OCI-LY3 (cell line): ENCODE data around the gene TMIGD1.

ENCODE experiments used
- H2AFZ ChIP-seq: fragments of 200-600, 300-600 bp; shearing (Covaris generic); 2 replicates; pipeline ENCODE4 v1.6.0; 2014; ENCODE audit warnings: antibody characterized with exemption, low read depth, low read length
- H3K27ac ChIP-seq: fragments of 200-600, 300-600 bp; sonication (generic); 2 replicates; pipeline ENCODE4 v1.5.1; 2014; ENCODE audit warnings: mild to moderate bottlenecking, low read length, moderate library complexity, mixed read lengths
- H3K27me3 ChIP-seq: fragments of 200-600, 300-600 bp; sonication (generic); 2 replicates; pipeline ENCODE4 v1.6.1; 2014; ENCODE audit warnings: low read depth, low read length, mixed read lengths
- H3K36me3 ChIP-seq: fragments of 200-600, 300-600 bp; sonication (generic); replicated peaks from 2 replicates; pipeline ENCODE3; 2014; ENCODE audit warnings: low read depth, low read length, mixed read lengths
- H3K4me1 ChIP-seq: fragments of 300-600, 200-600 bp; sonication (generic); 2 replicates; pipeline ENCODE4 v1.6.1; 2014; ENCODE audit warnings: low read length, mixed read lengths
- H3K4me2 ChIP-seq: fragments of 200-600, 300-600 bp; sonication (generic); 2 replicates; pipeline ENCODE4 v1.6.1; 2014; ENCODE audit warnings: low read length, mixed read lengths
- H3K4me3 ChIP-seq: fragments of 300-600, 200-600 bp; sonication (generic); 2 replicates; pipeline ENCODE4 v1.5.1; 2014; ENCODE audit warnings: antibody characterized with exemption, mild to moderate bottlenecking, low read length, moderate library complexity
- H3K79me2 ChIP-seq: fragments of 300-600, 200-600 bp; shearing (Covaris generic); 2 replicates; pipeline ENCODE4 v1.6.1; 2014; ENCODE audit warnings: mild to moderate bottlenecking, low read length, mixed read lengths
- H3K9ac ChIP-seq: fragments of 300-600, 200-600 bp; shearing (Covaris generic); 2 replicates; pipeline ENCODE4 v1.6.0; 2014; ENCODE audit warnings: mild to moderate bottlenecking, low read length, moderate library complexity
- H3K9me3 ChIP-seq: fragments of 200-600, 300-600 bp; shearing (Covaris generic); 2 replicates; pipeline ENCODE4 v1.6.1; 2014; ENCODE audit warnings: low read length, mixed read lengths; ENCODE audit not compliant: insufficient read depth
- H4K20me1 ChIP-seq: fragments of 200-600, 300-600 bp; sonication (generic); 2 replicates; pipeline ENCODE4 v1.6.1; 2016; ENCODE audit warnings: low read length, mixed read lengths; ENCODE audit not compliant: insufficient read depth
- CTCF ChIP-seq: fragments of 200-600, 300-600 bp; sonication (generic); IDR thresholded peaks from 2 replicates; pipeline ENCODE4 v1.5.1; 2014; ENCODE audit warnings: antibody characterized with exemption, low read length, low read depth
- EZH2phosphoT487 ChIP-seq: fragments of 200-600 bp; shearing (Covaris generic); IDR thresholded peaks from 2 replicates; pipeline ENCODE4 v1.6.1; 2018; ENCODE audit warnings: antibody characterized with exemption, mixed run types, low read depth

Gene TMIGD1

GRCh38 chr17:30302241-30302640 is 31.6 kb downstream of the TMIGD1 start:
- no peak for TF ChIP-seq EZH2phosphoT487
- TF ChIP-seq CTCF = no peak
- Histone ChIP-seq H3K79me2 (no peaks in the 10 kb centered on the region), H3K27ac (no peak overlapping the region), H3K4me1 (peaks cover 4% of the 10 kb centered on the region), H3K4me3 (no peak overlapping the region), H3K27me3 (0 out of 2 replicates have a peak, but pooled peaks cover 5% of the 10 kb centered on the region), H2AFZ (no peak overlapping the region), H4K20me1 (no peaks in the 10 kb centered on the region), H3K36me3 (no peaks in the 10 kb centered on the region), H3K9ac (no peak overlapping the region), H3K4me2 (no peak overlapping the region), H3K9me3 (peaks cover 7% of the 10 kb centered on the region; the same call in 1 of the 2 replicates)

- no peak overlapping the region for H3K4me3 ChIP-seq
- H3K4me1 ChIP-seq = peaks cover 4% of the 10 kb centered on the region
- no peak overlapping the region for H3K27ac ChIP-seq
- peaks cover 7% of the 10 kb centered on the region; the same call in 1 of the 2 replicates for H3K9me3 ChIP-seq
- H3K79me2 ChIP-seq = no peaks in the 10 kb centered on the region
- no peaks in the 10 kb centered on the region for H4K20me1 ChIP-seq
- TF ChIP-seq CTCF (no peak), EZH2phosphoT487 (no peak)
- 0 out of 2 replicates have a peak, but pooled peaks cover 3% of the 10 kb centered on the region for H3K27me3 ChIP-seq
- H3K36me3 ChIP-seq = no peaks in the 10 kb centered on the region
- H2AFZ ChIP-seq = no peak overlapping the region
- H3K9ac ChIP-seq = no peak overlapping the region
- H3K4me2 ChIP-seq = no peak overlapping the region
Measured at GRCh38 chr17:30300818-30301217, 33.0 kb downstream of the TMIGD1 start.

GRCh38 chr17:30299000-30299399 is 34.9 kb downstream of the TMIGD1 start:
- no peak overlapping the region for H2AFZ ChIP-seq
- peak; percentile 43 for TF ChIP-seq CTCF
- no peak for TF ChIP-seq EZH2phosphoT487

GRCh38 chr17:30297715-30298114 is 36.1 kb downstream of the TMIGD1 start:
- H3K9me3 ChIP-seq = peaks cover 7% of the 10 kb centered on the region; the same call in 1 of the 2 replicates
- H3K4me3 ChIP-seq = no peak overlapping the region
- no peak overlapping the region for H3K27ac ChIP-seq
- no peaks in the 10 kb centered on the region for H3K79me2 ChIP-seq
- H3K36me3 ChIP-seq = no peaks in the 10 kb centered on the region
- H3K9ac ChIP-seq = no peak overlapping the region
- H4K20me1 ChIP-seq = no peaks in the 10 kb centered on the region
- no peak overlapping the region for H3K4me2 ChIP-seq
- H3K27me3 ChIP-seq = no peaks in the 10 kb centered on the region
- peaks cover 4% of the 10 kb centered on the region for H3K4me1 ChIP-seq
- no peak for TF ChIP-seq EZH2phosphoT487
- no peak for TF ChIP-seq CTCF
- no peak overlapping the region for H2AFZ ChIP-seq

More at GRCh38 chr17:30299000-30299399, 34.9 kb downstream of the TMIGD1 start:
- H3K27ac ChIP-seq = no peak overlapping the region
- peaks cover 7% of the 10 kb centered on the region; the same call in 1 of the 2 replicates for H3K9me3 ChIP-seq
- H3K9ac ChIP-seq = no peak overlapping the region
- H3K79me2 ChIP-seq = no peaks in the 10 kb centered on the region
- no peaks in the 10 kb centered on the region for H3K36me3 ChIP-seq
- H3K4me2 ChIP-seq = no peak overlapping the region
- no peaks in the 10 kb centered on the region for H3K27me3 ChIP-seq
- H3K4me3 ChIP-seq = no peak overlapping the region
- no peaks in the 10 kb centered on the region for H4K20me1 ChIP-seq
- H3K4me1 ChIP-seq = peaks cover 4% of the 10 kb centered on the region
